GM23248 (cell line): ENCODE measurements around the gene SHISA8.

Source experiments
- EZH2 ChIP-seq: fragments of 200-600 bp; sonication (generic); IDR thresholded peaks from 2 replicates; pipeline ENCODE4 v1.6.1; 2018; ENCODE audit warnings: antibody characterized with exemption, mild to moderate bottlenecking; ENCODE audit not compliant: insufficient read depth, poor library complexity, severe bottlenecking
- EZH2phosphoT487 ChIP-seq: fragments of 200-600 bp; sonication (generic); IDR thresholded peaks from 2 replicates; pipeline ENCODE4 v1.6.1; 2018; ENCODE audit warnings: antibody characterized with exemption, moderate library complexity, mild to moderate bottlenecking, low read depth; ENCODE audit not compliant: insufficient read depth

DNA sequence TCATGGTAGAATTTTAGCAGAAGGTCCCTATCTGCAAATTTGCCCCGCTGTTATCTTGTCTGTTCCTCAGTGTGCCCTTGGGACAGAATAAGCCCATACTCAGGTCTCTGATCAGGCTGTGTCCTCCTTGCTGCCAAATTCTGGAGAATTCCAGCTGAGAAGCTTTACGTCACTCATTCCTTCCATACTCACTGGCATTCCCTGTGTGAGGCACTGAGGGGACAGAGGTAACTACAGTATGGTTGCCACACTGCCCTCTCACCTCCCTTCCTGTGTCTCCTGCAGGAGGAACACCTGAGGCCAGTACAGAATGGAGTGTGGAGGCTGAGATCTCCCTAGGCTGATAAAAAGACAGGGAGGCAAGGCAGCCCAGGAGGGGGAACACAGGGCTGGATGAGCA is 31.5 kb downstream of the SHISA8 start:
- no peak for TF ChIP-seq EZH2
- no peak for TF ChIP-seq EZH2phosphoT487
